K562 (cell line): Measurements from ENCODE around the gene NAA15. TPM values are rescaled to one million over a fixed set of nuclear protein-coding genes. Genes with fewer than 3 reads are reported as not detected.
"Not testable (repeated sequence)": the region's sequence is repeated elsewhere in the genome, so short reads cannot be mapped to it uniquely, and the experiment has no call there.

Source experiments
- ATAC-seq: fragments of 200-7000 bp; cut with Tn5 transposase; 3 replicates; pipeline ENCODE4 v1.9.1; 2020; ENCODE audit warnings: moderate library complexity
- BruUV-seq: library from RNA; stranded (reverse); fragments of 400-500 nt; replicated peaks from 2 replicates; lab custom pipeline; 2021; lab: Mats Ljungman, UMichigan
- CTCF ChIA-PET: fragments of 300-600 bp; formaldehyde crosslinking; extraction: SDS; loops from one replicate; lab custom pipeline; 2021; ENCODE audit warnings: low intra/inter-chr PET ratio; lab: Yijun Ruan, JAX
- POLR2A ChIA-PET: fragments of 300-600, 350-650 bp; sonication (Branson Sonifier 250); formaldehyde crosslinking; extraction: SDS; loops from one replicate; lab custom pipeline; 2021; ENCODE audit warnings: antibody characterized with exemption, inconsistent platforms; lab: Yijun Ruan, JAX
- DNase-seq, 4 experiments: peaks; one replicate each; pipeline versions ENCODE4 v3.0.0 to v3.0.0-alpha.2; 2011 to 2018; ENCODE audit warnings: low spot score in 3 of 4, mixed read lengths in 3 of 4; ENCODE audit errors: extremely low read depth in 1 of 4
- FAIRE-seq: peaks from 2 replicates; lab custom pipeline; 2011; peaks lifted over from hg19 to GRCh38; lab: Jason Lieb, UNC
- H2AFZ ChIP-seq: 2 replicates; pipeline ENCODE4 v1.6.0; 2011; ENCODE audit warnings: low read depth, low read length, control low read depth, inconsistent platforms
- H3K27ac ChIP-seq: fragments of 200-600 bp; 3 replicates; pipeline ENCODE4 v1.8.0; 2011; ENCODE audit warnings: low read depth, mild to moderate bottlenecking, control low read depth, inconsistent platforms, low read length, moderate library complexity, mixed read lengths; ENCODE audit errors: extremely low read depth
- H3K27me3 ChIP-seq, 2 experiments: fragments of 300-600 bp in 1 of 2; 2 replicates in 1 of 2; 3 replicates in 1 of 2; pipeline versions ENCODE4 v1.6.0 to v1.8.0; 2011; ENCODE audit warnings: inconsistent platforms in 2 of 2, low read length in 2 of 2, mild to moderate bottlenecking in 1 of 2, mixed read lengths in 1 of 2, moderate library complexity in 1 of 2; ENCODE audit not compliant: control insufficient read depth in 2 of 2, insufficient read depth in 2 of 2
- H3K36me3 ChIP-seq: fragments of 300-600 bp; 3 replicates; pipeline ENCODE4 v1.8.0; 2011; ENCODE audit warnings: mild to moderate bottlenecking, low read length, inconsistent platforms; ENCODE audit not compliant: control insufficient read depth, insufficient read depth
- H3K4me1 ChIP-seq, 2 experiments: fragments of 200-600 bp in 1 of 2; replicated peaks in 1 of 2; 2 replicates in 1 of 2; 3 replicates in 1 of 2; pipeline versions ENCODE4 v1.5.1 to v1.8.0; 2011; ENCODE audit warnings: inconsistent platforms in 2 of 2, low read length in 2 of 2, mild to moderate bottlenecking in 1 of 2, mixed read lengths in 1 of 2, moderate library complexity in 1 of 2; ENCODE audit not compliant: control insufficient read depth in 2 of 2, insufficient read depth in 2 of 2
- H3K4me2 ChIP-seq: 2 replicates; pipeline ENCODE4 v1.6.1; 2011; ENCODE audit warnings: low read length, control low read depth, inconsistent platforms, mixed read lengths; ENCODE audit not compliant: insufficient read depth
- H3K4me3 ChIP-seq: fragments of 200-600 bp; sonication (generic), shearing (Covaris generic); 2 replicates; pipeline ENCODE4 v1.5.1; 2016; ENCODE audit warnings: control low read depth, inconsistent platforms
- H3K79me2 ChIP-seq: fragments of 200-600 bp; 3 replicates; pipeline ENCODE4 v1.8.0; 2011; ENCODE audit warnings: low read length, inconsistent platforms; ENCODE audit not compliant: control insufficient read depth, insufficient read depth
- H3K9ac ChIP-seq, 2 experiments: 2 replicates each; pipeline versions ENCODE4 v1.6.0 to v1.6.1; 2011; ENCODE audit warnings: low read depth in 2 of 2, low read length in 2 of 2, control low read depth in 1 of 2, inconsistent platforms in 1 of 2, mild to moderate bottlenecking in 1 of 2, mixed read lengths in 1 of 2; ENCODE audit not compliant: insufficient read depth in 1 of 2
- H3K9me1 ChIP-seq: one replicate; pipeline ENCODE4 v1.6.0; 2011; ENCODE audit warnings: inconsistent platforms, mild to moderate bottlenecking, low read length, moderate library complexity; ENCODE audit not compliant: control insufficient read depth, insufficient read depth
- H3K9me3 ChIP-seq: replicated peaks from 2 replicates; pipeline ENCODE4 v1.5.1; 2011; ENCODE audit warnings: low read depth, low read length, inconsistent platforms; ENCODE audit not compliant: control insufficient read depth, insufficient read depth
- H4K20me1 ChIP-seq: replicated peaks from 2 replicates; pipeline ENCODE4 v1.6.1; 2011; ENCODE audit warnings: low read length, inconsistent platforms, mixed read lengths; ENCODE audit not compliant: control insufficient read depth, insufficient read depth
- EZH2 ChIP-seq: IDR thresholded peaks from 2 replicates; pipeline ENCODE4 v1.6.1; 2012; ENCODE audit warnings: low read depth, mild to moderate bottlenecking, inconsistent platforms, low read length, borderline replicate concordance
- FOXA1 ChIP-seq: fragments of 450-650 bp; IDR thresholded peaks from 2 replicates; pipeline ENCODE4 v1.6.1; 2016; ENCODE audit warnings: mild to moderate bottlenecking, borderline replicate concordance
- HLTF ChIP-seq: fragments of 450-650 bp; IDR thresholded peaks from 2 replicates; pipeline ENCODE4 v1.6.1; 2016
- KLF16 ChIP-seq: IDR thresholded peaks from 2 replicates; pipeline ENCODE4 v1.6.1; 2016; ENCODE audit warnings: antibody characterized with exemption
- MAZ ChIP-seq, 2 experiments: fragments of 450-650 bp in 1 of 2; sonication (generic) in 1 of 2; formaldehyde crosslinking; IDR thresholded peaks in 1 of 2; conservative IDR thresholded peaks in 1 of 2; 2 replicates each; pipeline versions ENCODE4 v1.4.0 to v1.5.0; 2020; ENCODE audit warnings: mild to moderate bottlenecking in 1 of 2, missing genetic modification reagents in 1 of 2
- MED1 ChIP-seq: sonication (generic); formaldehyde crosslinking; IDR thresholded peaks from 2 replicates; pipeline ENCODE4 v1.8.1; 2023; ENCODE audit warnings: missing genetic modification reagents, borderline replicate concordance
- MTA3 ChIP-seq: fragments of 450-650 bp; formaldehyde crosslinking; IDR thresholded peaks from 2 replicates; pipeline ENCODE4 v1.6.1; 2017; ENCODE audit warnings: mild to moderate bottlenecking, borderline replicate concordance
- MYNN ChIP-seq, 2 experiments: sonication (generic); formaldehyde crosslinking in 1 of 2; IDR thresholded peaks; 2 replicates each; pipeline versions ENCODE4 v1.5.0 to v1.6.1; 2016 to 2020; ENCODE audit warnings: antibody characterized with exemption in 1 of 2, missing genetic modification reagents in 1 of 2
- PHF21A ChIP-seq: fragments of 450-650 bp; IDR thresholded peaks from 2 replicates; pipeline ENCODE4 v1.6.1; 2017; ENCODE audit warnings: low read depth, borderline replicate concordance
- PHF8 ChIP-seq: fragments of 200-600 bp; sonication (generic); IDR thresholded peaks from 2 replicates; pipeline ENCODE4 v1.6.1; 2012; ENCODE audit warnings: mixed run types, mild to moderate bottlenecking, inconsistent platforms, low read length, moderate library complexity, borderline replicate concordance
- PML ChIP-seq: IDR thresholded peaks from 2 replicates; pipeline ENCODE4 v1.6.1; 2012; ENCODE audit warnings: low read length, inconsistent platforms
- RBM14 ChIP-seq: fragments of 200-400 bp; formaldehyde crosslinking; IDR thresholded peaks from 2 replicates; pipeline ENCODE4 v1.6.1; 2018; ENCODE audit warnings: low read depth, mild to moderate bottlenecking, low read length, moderate library complexity, borderline replicate concordance; ENCODE audit not compliant: insufficient read depth
- RNF2 ChIP-seq: sonication (generic); IDR thresholded peaks from 2 replicates; pipeline ENCODE4 v1.6.1; 2016
- TCF3 ChIP-seq: sonication (generic); formaldehyde crosslinking; IDR thresholded peaks from 2 replicates; pipeline ENCODE4 v1.4.0; 2020; ENCODE audit warnings: mild to moderate bottlenecking, missing genetic modification reagents
- USF2 ChIP-seq: sonication (generic); formaldehyde crosslinking; IDR thresholded peaks from 2 replicates; pipeline ENCODE4 v1.5.0; 2020; ENCODE audit warnings: missing genetic modification reagents
- ZFX ChIP-seq: sonication (generic); formaldehyde crosslinking; IDR thresholded peaks from 2 replicates; pipeline ENCODE4 v1.8.0; 2022; ENCODE audit warnings: mild to moderate bottlenecking, missing genetic modification reagents, moderate library complexity
- ZNF263 ChIP-seq: sonication (generic); formaldehyde crosslinking; IDR thresholded peaks from 2 replicates; pipeline ENCODE4 v1.8.0; 2022; ENCODE audit warnings: mild to moderate bottlenecking, missing genetic modification reagents, borderline replicate concordance
- ZNF511 ChIP-seq: sonication (generic); formaldehyde crosslinking; IDR thresholded peaks from 2 replicates; pipeline ENCODE4 v1.8.0; 2022; ENCODE audit warnings: mild to moderate bottlenecking, missing genetic modification reagents
- WGBS: fragments of 100-300 bp; shearing (Covaris generic); methylation state at CpG from one replicate; pipeline ENCODE4 v1.1.6; 2016; ENCODE audit warnings: low coverage, mixed read lengths; ENCODE audit not compliant: insufficient coverage; ENCODE audit errors: missing lambda C conversion rate; 5-methylcytosine and 5-hydroxymethylcytosine counted together
- in situ Hi-C: fragments of 300-500 bp; cut with MboI; formaldehyde crosslinking; loops from 4 replicates; pipeline ENCODE4 v1.15.0; 2018; ENCODE audit warnings: inconsistent platforms, mixed read lengths
- intact Hi-C: fragments of 100-400 bp; cut with micrococcal nuclease; formaldehyde crosslinking; loops from 2 replicates; pipeline ENCODE4 v1.14.2; 2022
- polyA plus RNA-seq, 8 experiments: library from polyadenylated mRNA; depleted of rRNA in 4 of 8; stranded (reverse) in 5 of 8; unstranded in 3 of 8; fragments of >200 nt; fragmentation: Nextera tagmentation in 2 of 8; fragmentation: Illumina TruSeq in 1 of 8; extraction: Ambion mirVana in 2 of 8; extraction: Trizol in 1 of 8; gene quantifications; 2 replicates each; pipeline versions ENCODE4 v1.2.1 to v1.2.3, GENCODE V29; 2011 to 2014; ENCODE audit warnings: inconsistent platforms in 1 of 8, missing spikeins in 1 of 8
- total RNA-seq, 7 experiments: library from RNA; depleted of rRNA in 6 of 7; stranded (reverse); fragments of >200 nt in 6 of 7; fragmentation: Illumina TruSeq in 2 of 7; extraction: Trizol in 2 of 7; gene quantifications; 2 replicates each; pipeline versions ENCODE4 v1.2.1 to v1.2.3, GENCODE V29; 2011 to 2021; ENCODE audit warnings: low replicate concordance in 1 of 7
- TF ChIP-seq, protein P1 (sequence below): fragments of 150-350 bp; conservative IDR thresholded peaks from 2 replicates; pipeline ENCODE4 v1.6.1; 2014; ENCODE audit warnings: low read length

NAA15 gene
- total and polyA plus RNA-seq, 9 of the 15 experiments (the other 6 are each of a cell fraction or from before 2014, with no cell fraction given) = 37.8 to 117 (median 63.2) TPM

DNA sequence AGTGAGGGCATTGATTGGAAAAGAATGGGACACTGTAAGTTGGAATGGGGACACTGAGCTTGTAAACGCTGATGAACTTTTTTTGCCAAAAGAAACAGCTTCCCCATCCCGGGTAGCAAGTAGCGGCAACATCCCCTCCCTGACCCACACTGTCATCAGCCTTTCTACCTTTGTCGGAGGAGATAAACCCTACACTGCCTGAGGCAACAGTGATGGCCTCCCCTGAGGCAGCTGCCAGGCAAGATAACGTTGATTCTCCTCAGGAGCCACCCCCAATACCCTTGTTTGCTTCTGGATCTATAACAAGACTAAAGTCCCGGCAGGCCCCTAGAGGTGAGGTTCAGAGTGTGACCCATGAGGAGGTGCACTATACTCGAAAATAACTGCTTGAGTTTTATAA, 142.4 kb downstream of the NAA15 start (continued):
- TF ChIP-seq PML (peak; percentile 83), MYNN (IDR thresholded peaks at IDR 0.05) (no peak), MYNN (CRISPR knock-in tag; IDR thresholded peaks at IDR 0.05) (no peak), RBM14 (no peak), KLF16 (peak; percentile 82), USF2 (CRISPR knock-in tag) (no peak), HLTF (no peak), MED1 (no peak), MAZ (CRISPR knock-in tag; conservative IDR thresholded peaks at IDR 0.05 in 1 of 2, IDR thresholded peaks at IDR 0.05 in 1 of 2) (no peak), ZFX (CRISPR knock-in tag) (no peak), PHF8 (no peak), ZNF511 (CRISPR knock-in tag) (no peak), FOXA1 (peak; percentile 73), TCF3 (CRISPR knock-in tag) (peak; percentile 98), EZH2 (no peak), MTA3 (no peak), RNF2 (peak; percentile 58; the same call in 1 of the 2 replicates), PHF21A (no peak), ZNF263 (CRISPR knock-in tag) (no peak)
- TF ChIP-seq, protein P1, sequence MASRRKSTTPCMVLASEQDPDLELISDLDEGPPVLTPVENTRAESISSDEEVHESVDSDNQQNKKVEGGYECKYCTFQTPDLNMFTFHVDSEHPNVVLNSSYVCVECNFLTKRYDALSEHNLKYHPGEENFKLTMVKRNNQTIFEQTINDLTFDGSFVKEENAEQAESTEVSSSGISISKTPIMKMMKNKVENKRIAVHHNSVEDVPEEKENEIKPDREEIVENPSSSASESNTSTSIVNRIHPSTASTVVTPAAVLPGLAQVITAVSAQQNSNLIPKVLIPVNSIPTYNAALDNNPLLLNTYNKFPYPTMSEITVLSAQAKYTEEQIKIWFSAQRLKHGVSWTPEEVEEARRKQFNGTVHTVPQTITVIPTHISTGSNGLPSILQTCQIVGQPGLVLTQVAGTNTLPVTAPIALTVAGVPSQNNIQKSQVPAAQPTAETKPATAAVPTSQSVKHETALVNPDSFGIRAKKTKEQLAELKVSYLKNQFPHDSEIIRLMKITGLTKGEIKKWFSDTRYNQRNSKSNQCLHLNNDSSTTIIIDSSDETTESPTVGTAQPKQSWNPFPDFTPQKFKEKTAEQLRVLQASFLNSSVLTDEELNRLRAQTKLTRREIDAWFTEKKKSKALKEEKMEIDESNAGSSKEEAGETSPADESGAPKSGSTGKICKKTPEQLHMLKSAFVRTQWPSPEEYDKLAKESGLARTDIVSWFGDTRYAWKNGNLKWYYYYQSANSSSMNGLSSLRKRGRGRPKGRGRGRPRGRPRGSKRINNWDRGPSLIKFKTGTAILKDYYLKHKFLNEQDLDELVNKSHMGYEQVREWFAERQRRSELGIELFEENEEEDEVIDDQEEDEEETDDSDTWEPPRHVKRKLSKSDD = no peak
- TF ChIP-seq, all 486 proteins: peak for 55

- H3K36me3 ChIP-seq, H3K27me3 ChIP-seq, DNase-seq, H3K27ac ChIP-seq, H3K4me3 ChIP-seq, H3K4me2 ChIP-seq, ATAC-seq, H3K9me1 ChIP-seq, H3K9ac ChIP-seq, CTCF ChIA-PET, H2AFZ ChIP-seq, FAIRE-seq, H3K4me1 ChIP-seq, H3K9me3 ChIP-seq, H3K79me2 ChIP-seq, H4K20me1 ChIP-seq, intact Hi-C loops, BruUV-seq, in situ Hi-C loops: not testable (repeated sequence)
- POLR2A ChIA-PET = interaction anchor here (1.1 to 2.6 kb wide), 2 partner anchors 8 to 178 kb away, joined by 3 to 10 read pairs; partner anchors contain the start of gene RAB33B
- 49% methylated on average over 3 of the region's 3 CpGs for WGBS
Observed at GRCh38 chr4:139444881-139445280, 143.6 kb downstream of the NAA15 start.
